Measurements from ENCODE around the gene ZNF385A. TPM values are rescaled to one million over a fixed set of nuclear protein-coding genes. Genes with fewer than 3 reads are reported as not detected.
A peak's percentile ranks its signal among the peaks of the same experiment; 100 is the strongest.

The ZNF385A gene
- total RNA-seq, 1 donor from 2014 or later: 7.1 TPM

GRCh38 chr12:54370171-54370730, 14.3 kb downstream of the ZNF385A start:
- DNase-seq: peak; percentile 72
- Histone ChIP-seq H3K9me3 (replicated peaks) (no peaks in the 10 kb centered on the region), H3K36me3 (no peaks in the 10 kb centered on the region), H3K4me3 (peak overlapping the region; percentile 65), H3K27me3 (ENCODE audit: low read depth) (no peaks in the 10 kb centered on the region), H3K27ac (replicated peaks) (peak overlapping the region; percentile 89), H3K4me1 (peaks cover 68% of the 10 kb centered on the region)
- TF ChIP-seq CTCF (IDR thresholded peaks at IDR 0.05; ENCODE audit: borderline replicate concordance): peak; percentile 97
- intact Hi-C loops (cut with micrococcal nuclease): no loop called here

- Histone ChIP-seq H3K4me1 (peaks cover 63% of the 10 kb centered on the region), H3K36me3 (no peaks in the 10 kb centered on the region), H3K4me3 (peak overlapping the region; percentile 65), H3K27me3 (ENCODE audit: low read depth) (no peaks in the 10 kb centered on the region), H3K27ac (replicated peaks) (peak overlapping the region; percentile 89), H3K9me3 (replicated peaks) (no peaks in the 10 kb centered on the region)
- no peak for TF ChIP-seq CTCF (IDR thresholded peaks at IDR 0.05; ENCODE audit: borderline replicate concordance)
- DNase-seq: no peak
- intact Hi-C loops (cut with micrococcal nuclease): loop anchor here (10.0 kb wide), 1 partner anchor 115 kb away; no protein-coding TSS in a partner anchor
Measured at GRCh38 chr12:54369597-54370131, 14.9 kb downstream of the ZNF385A start.

- Histone ChIP-seq H3K4me1 (peaks cover 55% of the 10 kb centered on the region), H3K27ac (replicated peaks) (peak overlapping the region; percentile 89), H3K4me3 (peak overlapping the region; percentile 65), H3K9me3 (replicated peaks) (no peaks in the 10 kb centered on the region), H3K36me3 (no peaks in the 10 kb centered on the region), H3K27me3 (ENCODE audit: low read depth) (no peaks in the 10 kb centered on the region)
- TF ChIP-seq CTCF (IDR thresholded peaks at IDR 0.05; ENCODE audit: borderline replicate concordance): peak; percentile 84
- DNase-seq: peak; percentile 90
- intact Hi-C loops (cut with micrococcal nuclease): loop anchor here (10.0 kb wide), 1 partner anchor 114 kb away; no protein-coding TSS in a partner anchor
Measured at GRCh38 chr12:54368709-54369596, 15.6 kb downstream of the ZNF385A start.

- Histone ChIP-seq H3K4me3 (peak overlapping the region; percentile 65), H3K4me1 (peaks cover 48% of the 10 kb centered on the region), H3K36me3 (no peaks in the 10 kb centered on the region), H3K9me3 (replicated peaks) (no peaks in the 10 kb centered on the region), H3K27ac (replicated peaks) (peak overlapping the region; percentile 89), H3K27me3 (ENCODE audit: low read depth) (no peaks in the 10 kb centered on the region)
- no peak for DNase-seq
- intact Hi-C loops (cut with micrococcal nuclease): loop anchor here (10.0 kb wide), 1 partner anchor 113 kb away; no protein-coding TSS in a partner anchor
- TF ChIP-seq CTCF (IDR thresholded peaks at IDR 0.05; ENCODE audit: borderline replicate concordance): no peak
Measured at GRCh38 chr12:54368025-54368708, 16.4 kb downstream of the ZNF385A start.

- Histone ChIP-seq H3K9me3 (replicated peaks) (no peaks in the 10 kb centered on the region), H3K4me3 (no peak within 1 kb of the TSS), H3K4me1 (peaks cover 30% of the 10 kb centered on the region), H3K27ac (replicated peaks) (no peak within 1 kb of the TSS), H3K27me3 (ENCODE audit: low read depth) (no peaks in the 10 kb centered on the region), H3K36me3 (no peaks in the 10 kb centered on the region)
- intact Hi-C loops (cut with micrococcal nuclease): loop anchor here (10.0 kb wide), 1 partner anchor 110 kb away; no protein-coding TSS in a partner anchor
- no peak for TF ChIP-seq CTCF (IDR thresholded peaks at IDR 0.05; ENCODE audit: borderline replicate concordance)
- no peak for DNase-seq
Measured at GRCh38 chr12:54364413-54364812, 20.1 kb downstream of the ZNF385A start, which contains the start of gene GPR84. GPR84 (minus strand) TSS chr12:54364486; CDS start chr12:54363851, 635 bp downstream.

Data from left ventricle myocardium inferior (tissue), 1 donor.